Breast epithelium (tissue), 3 donors: ENCODE measurements around the gene PRKAG1.

Experiments used
- CTCF ChIP-seq, 3 donors: fragments of 450-650 bp; IDR thresholded peaks; one replicate each; pipeline ENCODE4 v1.5.1; 2016 to 2017; ENCODE audit warnings: antibody characterized with exemption in 3 of 3, mild to moderate bottlenecking in 3 of 3, moderate library complexity in 3 of 3
- POLR2A ChIP-seq: fragments of 450-650 bp; IDR thresholded peaks from one replicate; pipeline ENCODE4 v1.6.1; 2016; ENCODE audit warnings: antibody characterized with exemption, mild to moderate bottlenecking, moderate library complexity

- TF ChIP-seq CTCF (IDR thresholded peaks at IDR 0.05) = no peak
- TF ChIP-seq POLR2A = no peak
Observed at GRCh38 chr12:49041881-49042484, 23.4 kb upstream of the PRKAG1 start.
